Measurements from ENCODE around the gene DRC1. TPM values are rescaled to one million over a fixed set of nuclear protein-coding genes. Genes with fewer than 3 reads are reported as not detected.

The DRC1 gene
- total and polyA plus RNA-seq, 8 donors = 0.19 to 0.54 TPM; not detected in 6

GRCh38 chr2:26430826-26431225 lies 29.1 kb downstream of the DRC1 start:
- ATAC-seq = no peak
- Histone ChIP-seq H3K4me1 (no peaks in the 10 kb centered on the region), H3K36me3 (no peaks in the 10 kb centered on the region), H3K27ac (no peak overlapping the region), H3K27me3 (no peaks in the 10 kb centered on the region), H3K4me3 (no peak overlapping the region), H3K9me3 (no peaks in the 10 kb centered on the region)
- no peak for TF ChIP-seq CTCF (IDR thresholded peaks at IDR 0.05)
- 88 to 89% methylated on average over 7 of the region's 7 CpGs for WGBS, 2 donors
- intact Hi-C loops (cut with DNase I) = no loop called here
- no peak for DNase-seq
- FAIRE-seq = no peak

GRCh38 chr2:26432363-26432762 lies 30.6 kb downstream of the DRC1 start:
- H3K27ac ChIP-seq = no peak overlapping the region
- no peaks in the 10 kb centered on the region for H3K27me3 ChIP-seq
- no peaks in the 10 kb centered on the region for H3K4me1 ChIP-seq
- H3K36me3 ChIP-seq = no peaks in the 10 kb centered on the region
- FAIRE-seq (no peak), ATAC-seq (no peak), DNase-seq (no peak)
- H3K4me3 ChIP-seq = no peak overlapping the region
- no peaks in the 10 kb centered on the region for H3K9me3 ChIP-seq
- no peak for TF ChIP-seq CTCF (IDR thresholded peaks at IDR 0.05)
- intact Hi-C loops (cut with DNase I) = no loop called here

- Histone ChIP-seq H3K9me3 (no peaks in the 10 kb centered on the region), H3K36me3 (no peaks in the 10 kb centered on the region), H3K4me1 (no peaks in the 10 kb centered on the region), H3K4me3 (no peak overlapping the region), H3K27me3 (no peaks in the 10 kb centered on the region), H3K27ac (no peak overlapping the region)
- no peak for FAIRE-seq
- WGBS, 2 donors = 36 to 38% methylated on average over 2 of the region's 2 CpGs
- no peak for TF ChIP-seq CTCF (IDR thresholded peaks at IDR 0.05)
- no peak for DNase-seq
- intact Hi-C loops (cut with DNase I) = no loop called here
- ATAC-seq = no peak
These were observed 31.1 kb downstream of the DRC1 start for GRCh38 chr2:26432859-26433258.

GRCh38 chr2:26435106-26435505 lies 33.4 kb downstream of the DRC1 start:
- DNase-seq = no peak
- 67 to 68% methylated on average over 2 of the region's 2 CpGs for WGBS, 2 donors
- intact Hi-C loops (cut with DNase I) = no loop called here
- ATAC-seq = no peak
- H3K9me3 ChIP-seq = no peaks in the 10 kb centered on the region
- H3K4me3 ChIP-seq = no peak overlapping the region
- no peak overlapping the region for H3K27ac ChIP-seq
- no peaks in the 10 kb centered on the region for H3K36me3 ChIP-seq
- H3K27me3 ChIP-seq = no peaks in the 10 kb centered on the region
- TF ChIP-seq CTCF (IDR thresholded peaks at IDR 0.05) = no peak
- FAIRE-seq = no peak
- no peaks in the 10 kb centered on the region for H3K4me1 ChIP-seq

GRCh38 chr2:26438526-26438925 lies 36.8 kb downstream of the DRC1 start:
- Histone ChIP-seq H3K9me3 (no peaks in the 10 kb centered on the region), H3K4me3 (no peak overlapping the region), H3K27me3 (no peaks in the 10 kb centered on the region), H3K36me3 (no peaks in the 10 kb centered on the region), H3K27ac (no peak overlapping the region), H3K4me1 (no peaks in the 10 kb centered on the region)
- intact Hi-C loops (cut with DNase I) = no loop called here
- FAIRE-seq = no peak
- 56 to 58% methylated on average over 8 of the region's 8 CpGs for WGBS, 2 donors
- TF ChIP-seq CTCF (IDR thresholded peaks at IDR 0.05) = no peak
- DNase-seq = no peak
- no peak for ATAC-seq

Measured in pancreas (tissue), 10 donors.